ENCODE data around the gene CACNA2D3.

GRCh38 chr3:54957711-54958110 lies 835.4 kb downstream of the CACNA2D3 start:
- TF ChIP-seq EZH2 (IDR thresholded peaks at IDR 0.05) (no peak), POLR2AphosphoS5 (IDR thresholded peaks at IDR 0.05; ENCODE audit: borderline replicate concordance, low read depth, low read length) (no peak), FOXP2 (optimal IDR thresholded peaks at IDR 0.05; ENCODE audit: control extremely low read depth, extremely low read length, insufficient read depth) (no peak)
